Activated CD8-positive, alpha-beta memory T cell treated with anti-CD3 and anti-CD28 coated beads for 48 hours (primary cell): ENCODE results near the gene CEP112.

Experiments
- DNase-seq, 3 experiments: peaks; one replicate each; pipeline ENCODE4 v3.0.0-alpha.2; 2020; ENCODE audit warnings: low read depth in 2 of 3, low spot score in 2 of 3

CEP112 gene

DNA sequence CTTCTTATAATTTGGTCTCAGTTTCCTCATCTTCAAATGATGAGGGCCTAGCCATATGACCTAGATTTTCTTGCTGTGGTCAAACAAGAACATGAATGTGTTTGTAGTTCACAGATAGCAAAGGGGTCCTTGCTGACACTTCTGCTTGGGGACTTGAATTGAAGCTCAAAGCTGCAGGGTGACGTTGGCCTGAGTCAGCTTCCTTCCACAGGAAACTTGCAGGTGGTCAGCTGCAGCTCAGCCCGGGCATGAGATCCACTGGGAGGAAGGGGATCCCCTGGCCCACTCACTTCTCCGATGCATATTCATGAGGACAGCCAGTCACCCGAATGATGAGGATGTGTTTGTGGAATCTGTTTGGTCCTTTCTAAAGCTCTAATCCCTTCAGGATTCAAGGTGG lies 587.9 kb downstream of the CEP112 start:
- DNase-seq, result no peak

DNA sequence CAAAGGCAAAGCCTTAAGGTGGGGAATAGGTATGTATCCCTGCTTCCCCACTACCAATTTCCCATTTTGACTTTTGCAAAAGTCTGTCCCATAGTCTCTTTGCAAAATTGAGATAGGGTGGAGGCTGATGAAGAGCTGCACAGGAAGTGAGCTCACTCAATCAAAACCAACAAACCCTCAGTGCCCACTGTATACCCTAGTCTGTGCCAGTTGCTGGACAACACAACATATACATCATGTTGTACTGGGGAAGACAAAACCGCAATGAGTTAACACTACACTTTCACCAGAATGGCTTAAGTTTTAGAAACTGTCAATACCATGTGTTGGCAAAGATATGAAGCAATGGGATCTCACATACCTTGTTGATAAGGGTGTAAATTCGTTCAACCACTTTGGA lies 590.1 kb downstream of the CEP112 start:
- DNase-seq, result no peak

DNA sequence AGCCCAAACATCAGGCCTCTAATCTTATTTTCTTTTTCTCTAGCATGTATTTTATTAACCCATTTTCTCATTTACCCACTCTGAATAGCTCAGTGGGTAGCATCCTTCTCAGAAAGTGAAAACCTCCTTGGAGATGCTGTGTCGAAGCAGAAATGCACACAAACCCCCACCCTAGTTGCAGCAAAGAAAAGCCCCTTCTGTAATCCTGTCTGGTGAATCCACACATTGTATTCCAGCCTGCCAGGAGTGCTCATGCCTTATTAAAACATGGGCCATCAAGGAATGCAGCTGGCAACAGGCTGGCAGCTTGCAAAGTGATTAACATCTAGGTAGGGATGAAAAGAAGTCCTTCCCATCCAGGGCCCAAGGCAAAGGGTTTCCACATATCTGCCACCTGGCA lies 590.8 kb downstream of the CEP112 start:
- no peak for DNase-seq

DNA sequence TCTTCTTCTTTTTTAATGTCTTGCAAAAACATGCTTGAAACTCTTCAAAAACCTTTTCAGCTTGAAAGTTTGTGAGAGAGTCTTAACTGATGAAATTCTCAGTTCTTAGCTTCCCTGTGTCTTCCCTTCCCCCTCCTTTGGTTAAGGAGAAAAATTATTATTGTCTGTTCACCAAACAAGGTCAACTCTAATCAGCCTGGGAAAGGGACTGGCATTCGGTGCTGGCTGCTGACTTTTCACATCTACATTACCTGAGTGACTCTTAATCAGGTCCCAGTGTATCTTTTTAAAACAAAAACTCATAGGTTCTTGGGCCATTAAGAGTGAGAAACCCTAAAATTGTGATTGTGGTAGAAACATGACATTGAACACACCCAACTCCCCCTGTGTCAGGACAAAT lies 591.4 kb downstream of the CEP112 start:
- DNase-seq, result no peak

DNA sequence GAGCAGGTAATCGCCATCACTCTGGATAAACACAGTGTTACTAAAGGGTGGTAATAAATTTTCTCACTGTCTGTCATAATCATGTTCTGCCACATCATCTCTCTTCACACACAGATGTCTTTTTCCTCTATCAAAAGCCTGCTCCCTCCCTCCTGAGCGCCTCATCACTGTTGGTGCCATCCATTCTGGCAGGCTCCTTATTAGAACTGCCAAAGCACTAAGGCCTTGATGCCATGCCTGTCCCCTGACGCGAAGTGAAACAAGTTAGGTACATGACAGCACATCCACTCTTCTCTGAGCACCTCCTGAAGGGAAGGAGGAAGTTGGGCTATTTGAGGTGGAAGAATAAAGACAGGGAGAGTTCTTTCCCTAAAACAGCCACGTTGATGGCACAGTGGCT lies 592.3 kb downstream of the CEP112 start:
- DNase-seq, result no peak

DNA sequence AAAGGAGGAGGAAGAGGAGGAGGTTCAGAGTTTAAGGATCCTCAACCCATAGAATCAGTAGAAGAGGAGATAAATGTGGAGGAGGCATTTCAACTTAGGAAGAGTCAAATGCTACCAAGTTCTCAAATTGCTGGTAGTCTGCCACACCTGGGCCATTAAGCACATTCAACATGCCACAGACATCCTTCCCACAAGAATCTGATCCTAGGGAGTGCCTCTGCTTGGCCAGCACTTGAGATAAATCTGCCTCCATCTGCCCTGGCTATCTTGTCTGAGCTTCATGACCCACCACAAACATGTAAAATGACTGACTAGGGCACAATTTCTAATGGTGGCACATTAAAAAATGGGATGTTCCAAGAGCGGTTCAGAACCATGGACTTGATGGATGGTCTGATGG lies 593.2 kb downstream of the CEP112 start:
- no peak for DNase-seq

DNA sequence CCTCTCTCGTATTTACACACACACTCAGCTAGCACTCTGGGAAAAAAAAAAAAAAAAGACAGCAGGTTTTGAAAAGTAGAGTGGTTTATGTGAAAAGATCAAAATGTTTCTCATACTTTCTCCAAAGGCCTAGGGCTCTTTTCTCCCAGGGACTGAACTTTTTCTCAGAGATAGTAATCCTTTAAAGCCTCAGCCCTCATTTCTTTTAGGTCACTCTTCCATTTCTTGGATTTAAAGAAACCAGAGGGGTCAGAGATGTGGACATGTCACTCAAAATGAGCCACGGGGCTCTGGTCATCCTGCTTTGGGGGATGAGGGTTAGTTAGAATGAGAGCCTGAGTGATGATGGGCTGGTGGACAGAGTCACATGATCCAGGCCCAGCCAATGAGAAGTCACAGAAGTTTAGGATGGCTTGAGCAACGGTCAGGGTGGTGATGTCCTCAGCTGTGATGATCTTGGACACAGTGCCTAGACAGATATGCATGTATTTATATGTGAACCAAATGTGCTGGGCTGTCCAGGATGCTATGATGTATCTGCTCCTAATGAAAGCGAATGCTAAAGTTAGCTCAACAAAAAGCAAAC lies 596.8 kb downstream of the CEP112 start:
- DNase-seq, result no peak

DNA sequence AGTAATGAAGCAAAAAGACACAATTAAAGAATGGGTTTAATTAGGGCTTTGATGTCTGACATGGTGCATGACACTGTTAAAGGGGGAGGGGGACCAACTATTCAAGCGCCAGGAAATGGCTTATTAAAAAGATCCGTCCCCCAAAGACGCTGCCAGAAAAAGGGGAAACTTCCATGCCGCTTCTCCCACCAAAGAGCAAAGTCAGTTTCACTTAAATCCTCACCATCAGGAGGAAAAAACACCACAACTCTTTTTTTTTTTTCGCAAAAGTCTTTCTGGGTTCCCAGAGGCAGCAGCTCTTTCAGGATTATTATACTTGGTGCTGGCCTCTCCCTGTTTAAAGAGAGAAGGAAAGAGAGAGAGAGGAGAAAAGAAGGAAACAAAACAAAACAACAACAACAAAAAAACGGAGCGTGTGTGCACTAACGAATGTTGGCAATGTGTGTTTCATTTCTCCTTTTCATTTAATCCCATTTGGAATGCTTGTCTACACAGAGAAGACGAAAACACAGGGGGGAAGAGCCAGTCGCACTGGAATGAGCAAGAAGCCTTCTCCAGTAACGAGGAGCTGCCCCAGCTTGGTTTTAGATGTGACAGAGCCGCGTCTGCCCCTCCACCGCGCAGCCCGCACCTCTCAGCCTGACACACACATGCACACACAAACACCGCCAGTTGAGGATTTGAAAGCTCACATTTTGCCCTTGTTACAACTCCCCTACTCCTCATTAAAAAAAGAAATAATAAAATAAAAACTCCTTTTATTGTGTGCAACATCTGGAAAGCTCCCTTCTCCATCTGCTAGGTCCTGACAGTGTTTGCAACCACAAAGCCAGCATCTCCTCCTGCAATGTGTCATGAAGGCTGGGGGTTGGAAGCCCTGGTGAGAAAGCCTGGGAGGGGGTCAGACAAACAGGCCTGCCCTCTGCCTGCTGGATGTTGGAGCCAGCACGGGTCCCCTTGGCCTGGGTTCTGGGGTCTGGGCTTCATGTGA lies 597.8 kb downstream of the CEP112 start:
- no peak for DNase-seq

DNA sequence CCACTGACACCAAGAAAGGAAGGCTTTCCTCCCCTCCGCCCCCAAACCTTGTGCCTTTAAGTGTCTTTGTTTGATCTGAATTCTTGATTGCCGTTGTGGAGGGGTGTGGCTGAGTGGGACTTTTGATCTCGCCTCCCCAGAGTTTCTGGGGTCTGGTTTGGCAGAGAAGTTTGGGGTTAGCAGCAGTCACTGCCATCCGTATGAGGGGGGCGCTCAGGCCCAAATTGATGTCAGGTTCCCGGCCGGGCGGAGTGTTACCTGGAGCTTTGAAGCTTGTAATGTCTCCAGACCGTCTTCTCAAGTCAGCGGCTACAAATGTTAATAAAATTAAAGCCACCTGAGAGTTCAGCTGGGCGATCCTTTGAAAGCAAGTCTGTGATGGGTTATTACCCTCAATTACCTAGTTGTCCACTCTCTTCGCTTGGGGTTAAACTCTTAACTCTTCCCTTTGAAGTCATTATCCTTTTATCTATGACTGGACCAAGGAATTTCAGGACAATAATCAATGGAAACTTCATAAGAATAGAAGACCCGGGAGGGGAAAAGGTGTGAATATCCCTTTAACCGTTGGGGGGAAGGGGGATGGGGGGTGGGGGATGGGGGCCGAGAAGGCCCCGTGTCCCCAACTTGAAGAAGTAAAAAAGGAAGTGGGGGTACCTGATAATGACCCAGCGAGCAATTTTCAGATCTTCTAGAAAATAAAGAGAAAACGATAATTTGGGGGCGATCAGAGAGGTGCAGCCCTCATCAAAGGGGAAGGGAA lies 598.7 kb downstream of the CEP112 start:
- DNase-seq, result no peak

DNA sequence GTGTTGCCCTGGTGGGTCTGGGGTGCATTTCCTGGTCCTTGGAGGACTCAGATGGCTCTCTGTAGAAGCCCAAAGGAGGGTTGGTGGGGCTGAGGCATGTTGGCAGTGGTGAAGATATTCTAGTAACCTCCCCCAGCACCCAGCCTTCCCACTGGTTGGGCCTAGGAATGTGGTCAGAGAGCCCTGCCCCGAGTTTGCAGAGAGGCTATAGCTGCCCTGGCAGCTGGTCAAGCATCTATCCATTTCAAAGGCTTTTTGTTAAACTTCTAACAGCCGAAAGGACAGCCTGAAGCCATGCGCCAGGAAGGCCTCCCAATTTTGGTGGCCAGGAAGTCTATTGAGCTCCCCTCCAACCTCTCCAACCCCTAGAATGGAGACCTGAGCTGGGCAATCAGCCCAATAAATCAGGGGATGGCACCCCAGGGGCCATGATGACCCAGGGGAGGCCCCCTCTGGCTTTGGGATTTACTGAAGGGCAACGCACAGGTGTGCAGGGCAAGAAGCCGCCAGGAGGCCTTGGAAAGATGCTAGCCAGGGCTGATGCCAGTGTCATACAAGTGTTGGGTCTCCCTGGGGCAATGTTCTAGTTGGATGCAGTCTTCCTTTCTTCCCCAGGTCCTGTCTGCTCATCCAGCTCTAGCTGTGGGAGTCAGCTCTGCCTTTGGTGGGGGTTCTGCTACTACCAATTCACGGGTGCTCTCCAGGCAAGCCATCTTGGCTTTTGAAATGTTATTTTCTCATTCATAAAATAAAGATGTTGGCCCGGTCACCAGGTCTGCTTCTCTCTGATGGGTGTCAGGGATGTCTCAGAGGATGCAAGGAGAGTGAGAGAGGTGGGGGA lies 599.6 kb downstream of the CEP112 start:
- no peak for DNase-seq

DNA sequence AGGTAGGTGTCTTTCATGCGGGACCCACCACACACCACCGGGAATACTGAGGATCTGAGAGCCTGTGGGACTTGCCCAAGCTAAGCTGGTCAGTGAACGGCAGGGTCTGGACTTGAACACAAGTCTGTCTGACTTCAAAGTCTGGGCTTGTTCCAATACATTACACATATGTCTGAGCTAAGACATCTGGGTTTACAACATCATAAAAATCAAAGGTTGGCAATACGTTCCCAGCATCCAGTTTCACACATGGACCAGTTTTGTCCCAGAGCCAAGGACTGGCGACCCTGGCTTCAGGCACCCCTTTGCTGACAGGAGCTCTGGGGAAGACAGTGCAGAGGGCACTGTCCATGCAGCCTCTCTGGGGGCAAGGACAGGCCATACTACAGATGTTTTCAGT lies 602.6 kb downstream of the CEP112 start:
- DNase-seq, result no peak

DNA sequence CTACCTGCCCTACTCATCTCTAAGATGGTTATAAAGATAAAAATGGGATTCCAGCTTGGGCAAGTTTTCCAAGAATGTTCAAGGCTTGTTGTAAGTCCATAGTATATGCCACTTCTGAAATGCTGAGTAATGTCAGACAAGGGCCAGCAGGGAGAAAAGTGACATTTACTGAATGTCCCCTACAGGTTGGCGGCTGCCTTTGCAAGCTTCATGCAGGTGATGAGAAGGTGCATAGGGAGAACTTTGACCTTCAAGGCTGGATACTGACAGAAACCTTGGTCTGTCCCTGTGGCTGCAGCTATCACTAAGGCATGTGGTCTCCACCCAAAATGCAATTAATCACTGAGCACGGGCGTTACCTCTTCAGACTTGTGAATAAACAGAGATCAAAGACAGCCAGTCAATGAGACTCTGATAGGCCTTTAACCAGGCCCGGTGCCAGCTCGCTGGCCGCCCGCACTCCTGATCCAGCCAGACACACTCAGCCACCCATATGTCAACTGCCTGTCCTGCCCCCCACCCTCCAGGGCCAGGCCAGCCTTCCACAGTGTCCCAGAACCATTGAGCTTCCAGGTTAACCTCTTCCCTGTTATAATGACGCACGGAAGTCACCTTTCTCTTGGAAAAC lies 603.6 kb downstream of the CEP112 start:
- DNase-seq, result no peak

DNA sequence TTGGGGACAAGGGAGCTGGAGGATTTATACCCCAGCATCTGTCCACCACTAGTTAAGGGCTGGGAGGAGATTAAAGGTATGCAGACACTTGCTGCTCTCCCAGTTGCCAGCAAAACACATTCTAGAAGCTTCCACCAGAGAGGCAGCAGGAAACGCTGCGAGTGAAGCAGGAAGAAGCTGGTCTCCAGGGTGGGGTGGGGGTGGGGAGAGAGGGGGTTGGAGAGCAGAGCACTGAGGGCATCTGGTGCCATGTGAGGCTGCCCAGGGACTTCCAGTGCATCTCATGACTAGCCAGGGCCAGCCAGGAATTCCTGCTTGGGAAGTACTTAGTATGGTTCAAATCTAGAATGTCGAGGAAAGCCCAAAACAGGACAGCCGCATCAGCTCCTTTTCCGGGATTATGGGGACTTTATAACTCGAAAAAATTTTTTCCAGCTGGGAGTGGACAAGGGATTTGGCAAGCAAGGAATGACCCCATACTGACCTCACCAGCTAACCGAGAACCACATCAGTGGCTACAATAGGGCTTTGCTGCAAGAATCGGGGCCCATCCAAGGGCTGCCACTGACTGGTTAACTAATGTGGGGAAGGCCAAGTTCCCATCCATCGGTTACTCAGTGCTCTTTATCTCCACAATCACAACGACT lies 604.3 kb downstream of the CEP112 start:
- no peak for DNase-seq

DNA sequence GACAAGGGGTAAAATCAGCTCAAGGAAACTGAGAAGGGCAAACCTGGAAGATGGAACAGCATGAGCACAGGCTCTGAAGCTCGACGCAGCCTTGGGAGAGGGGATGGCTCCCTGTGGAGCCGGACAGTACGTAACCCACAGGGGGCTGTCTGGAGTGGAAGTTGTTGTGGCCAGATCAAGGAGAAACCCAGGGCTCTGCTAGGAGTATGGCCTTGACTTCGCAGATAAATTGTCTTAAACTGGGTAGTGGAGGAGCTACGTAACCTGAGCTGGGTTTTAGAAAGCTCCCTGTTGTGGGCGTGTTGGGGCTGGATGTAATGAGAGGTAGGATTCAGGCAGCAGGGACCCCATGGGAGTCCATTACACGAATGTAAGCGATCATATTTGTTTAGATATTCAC lies 605.0 kb downstream of the CEP112 start:
- no peak for DNase-seq
